HG02973 (cell line): Measurements from ENCODE around the gene PNPLA2.

Experiments
- ATAC-seq: cut with Tn5 transposase; IDR thresholded peaks from one replicate; pipeline ENCODE4 v1.9.1; 2021; ENCODE audit warnings: moderate library complexity; ENCODE audit not compliant: unreplicated experiment

Gene PNPLA2

DNA sequence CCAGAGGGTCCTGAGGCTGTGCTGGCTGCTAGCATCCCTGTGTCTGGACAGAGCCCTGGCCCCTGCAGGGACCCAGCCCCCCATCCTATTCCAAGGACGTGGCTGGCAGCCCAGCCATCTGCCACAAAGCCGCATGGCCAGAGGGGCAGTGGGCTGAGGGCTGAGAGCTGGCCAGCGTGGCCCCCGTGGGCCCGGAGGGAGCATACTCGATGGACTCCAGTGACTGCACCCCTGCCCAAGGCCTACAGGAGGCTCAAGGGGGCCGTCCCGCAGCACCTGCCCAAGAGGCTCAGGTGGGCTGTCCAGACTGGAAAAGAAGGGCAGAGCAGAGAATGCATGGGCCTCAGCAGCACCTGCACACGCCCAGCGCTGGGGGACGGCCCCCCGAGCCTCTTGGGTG lies 37.1 kb downstream of the PNPLA2 start:
- ATAC-seq: no peak

GRCh38 chr11:856397-856796 lies 37.7 kb downstream of the PNPLA2 start:
- no peak for ATAC-seq

DNA sequence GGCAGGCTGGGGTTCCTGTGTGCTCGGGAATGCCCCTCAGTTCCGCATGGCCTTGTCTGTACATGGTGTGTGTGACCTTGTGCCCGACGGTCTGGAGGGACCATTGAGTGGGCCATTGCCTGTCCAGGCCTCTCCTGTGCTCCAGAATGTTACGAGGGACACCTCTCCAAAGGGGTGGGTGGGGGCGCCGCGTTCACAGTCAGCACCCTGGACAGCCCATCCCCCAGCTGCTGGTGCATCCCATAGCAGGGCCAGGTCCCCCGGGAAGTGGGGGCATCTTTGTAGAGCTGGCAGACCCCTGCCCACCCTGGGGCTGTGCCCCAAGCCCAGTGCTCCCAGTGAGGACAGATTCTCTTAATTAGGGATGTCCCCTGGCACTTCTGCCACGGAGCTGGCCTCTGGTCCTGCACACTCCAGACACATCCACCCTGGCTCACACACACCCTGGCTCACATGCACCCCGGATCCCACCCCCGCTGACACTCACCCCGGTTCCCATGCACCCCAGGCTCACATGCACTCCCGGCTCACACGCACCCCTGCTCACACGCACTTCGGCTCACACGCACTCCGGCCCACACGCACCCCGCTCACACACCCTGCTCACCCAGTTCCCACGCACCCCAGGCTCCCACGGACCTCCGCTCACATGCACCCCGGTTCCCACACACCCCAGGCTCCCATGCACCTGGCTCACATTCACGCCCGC lies 39.5 kb downstream of the PNPLA2 start:
- no peak for ATAC-seq

DNA sequence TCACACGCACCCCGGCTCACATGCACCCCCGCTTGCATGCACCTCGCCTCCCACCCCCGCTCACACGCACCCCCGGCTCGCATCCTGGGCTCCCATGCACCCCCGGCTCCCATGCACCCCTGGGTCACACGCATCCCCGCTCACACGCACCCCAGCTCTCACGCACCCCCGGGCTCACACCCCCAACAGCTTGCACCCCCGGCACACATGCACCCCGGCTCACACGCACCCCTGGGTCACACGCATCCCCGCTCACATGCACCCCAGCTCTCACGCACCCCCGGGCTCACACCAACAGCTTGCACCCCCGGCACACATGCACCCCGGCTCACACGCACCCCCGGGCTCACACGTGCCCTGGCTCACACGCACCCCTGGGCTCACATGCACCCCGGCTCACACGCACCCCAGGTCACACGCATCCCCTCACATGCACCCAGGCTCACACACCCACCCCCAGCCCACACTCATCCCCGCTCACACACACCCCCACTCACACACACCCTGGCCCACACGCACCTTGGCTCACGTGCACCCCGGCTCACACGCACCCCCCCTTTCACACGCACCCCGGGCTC lies 40.1 kb downstream of the PNPLA2 start:
- ATAC-seq: no peak

GRCh38 chr11:859394-860131 lies 40.8 kb downstream of the PNPLA2 start:
- no peak for ATAC-seq

DNA sequence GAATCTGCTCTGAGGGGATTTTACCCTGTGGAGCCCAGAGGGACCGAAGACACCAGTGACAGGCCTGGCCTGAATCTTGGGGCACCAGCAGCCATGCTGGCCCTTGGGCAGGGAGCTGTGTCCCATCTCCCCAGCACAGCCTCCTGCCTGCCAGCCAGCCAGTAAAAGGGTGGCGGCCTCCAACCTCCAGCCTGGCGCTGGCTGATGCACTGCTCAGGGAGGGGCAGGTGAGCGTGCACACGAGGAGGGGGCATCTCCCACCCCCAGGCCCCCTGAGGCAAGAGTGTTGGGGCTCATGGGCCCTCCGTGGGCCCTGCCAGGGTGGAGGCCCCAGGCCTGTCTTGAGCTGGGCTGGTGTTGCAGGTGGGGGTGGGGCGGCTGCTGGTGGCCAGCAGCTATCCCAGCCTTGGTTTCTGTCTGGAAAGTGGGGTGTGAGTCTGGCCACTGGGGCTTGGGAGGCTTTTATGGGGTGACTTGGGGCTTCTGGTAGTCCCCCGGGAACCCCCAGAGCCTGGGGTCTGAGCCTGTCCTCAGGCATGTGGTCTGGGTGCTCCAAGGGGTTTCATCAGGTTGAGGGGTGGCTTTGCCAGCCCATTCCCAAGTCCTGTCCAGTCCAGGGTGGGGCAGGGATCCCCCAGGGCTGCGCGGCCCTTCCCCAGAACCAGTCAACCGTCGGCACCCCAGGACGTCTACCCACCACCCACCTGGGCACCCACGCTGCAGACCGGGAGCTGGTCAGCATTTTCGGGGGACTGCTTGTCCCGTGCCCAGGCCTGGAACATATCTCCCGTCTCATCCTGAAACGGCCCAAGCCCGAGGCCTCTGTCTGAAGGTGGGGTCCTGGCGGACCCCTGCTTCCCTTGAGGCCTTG lies 41.8 kb downstream of the PNPLA2 start:
- ATAC-seq: no peak

GRCh38 chr11:861105-861479 lies 42.4 kb downstream of the PNPLA2 start:
- ATAC-seq: no peak

- no peak for ATAC-seq
These were observed 43.5 kb downstream of the PNPLA2 start for GRCh38 chr11:862081-862661.

GRCh38 chr11:862696-863022 lies 43.9 kb downstream of the PNPLA2 start:
- ATAC-seq: no peak

DNA sequence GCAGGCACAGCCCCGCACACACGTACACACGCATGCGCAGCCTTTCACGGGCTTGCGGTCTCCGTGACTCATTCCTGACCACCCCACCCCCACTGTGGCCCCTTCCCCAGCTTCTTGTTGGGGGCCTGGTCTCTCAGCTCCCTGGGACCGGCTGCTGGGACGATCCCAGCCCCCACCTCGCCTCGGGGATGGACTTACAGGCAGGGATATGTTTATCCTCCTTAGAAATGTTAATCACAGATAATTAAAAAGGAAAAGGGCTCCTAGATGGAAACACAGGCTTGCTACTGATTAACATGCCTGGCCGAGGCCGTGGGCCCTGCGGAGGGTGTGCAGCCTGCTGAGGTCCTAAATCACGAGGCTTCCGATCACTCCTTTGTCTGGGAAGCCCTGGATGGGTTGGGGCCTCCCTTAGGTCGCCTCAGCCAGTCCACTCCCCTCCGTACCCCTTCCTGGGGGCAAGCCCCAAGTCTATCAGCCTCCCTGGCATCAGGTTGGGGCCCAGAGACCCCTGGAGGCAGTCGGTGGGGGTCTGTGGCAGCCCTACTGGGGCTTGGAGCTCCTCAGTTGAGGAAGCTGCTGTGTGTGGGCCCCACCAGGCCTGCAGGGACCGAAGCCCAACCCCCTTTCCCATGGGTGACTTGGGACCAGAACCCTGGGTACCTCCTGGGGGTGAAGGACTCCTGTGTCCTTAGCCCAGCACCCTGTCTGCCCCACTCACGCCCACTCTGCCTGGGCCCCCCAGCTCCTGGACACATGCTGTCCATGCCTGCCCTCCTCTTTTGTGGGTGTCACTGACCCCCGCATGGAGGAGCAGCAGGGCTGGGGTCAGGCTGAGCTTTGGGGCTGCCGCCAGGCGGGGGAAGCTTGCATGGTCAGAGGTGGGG lies 44.6 kb downstream of the PNPLA2 start:
- ATAC-seq: no peak

DNA sequence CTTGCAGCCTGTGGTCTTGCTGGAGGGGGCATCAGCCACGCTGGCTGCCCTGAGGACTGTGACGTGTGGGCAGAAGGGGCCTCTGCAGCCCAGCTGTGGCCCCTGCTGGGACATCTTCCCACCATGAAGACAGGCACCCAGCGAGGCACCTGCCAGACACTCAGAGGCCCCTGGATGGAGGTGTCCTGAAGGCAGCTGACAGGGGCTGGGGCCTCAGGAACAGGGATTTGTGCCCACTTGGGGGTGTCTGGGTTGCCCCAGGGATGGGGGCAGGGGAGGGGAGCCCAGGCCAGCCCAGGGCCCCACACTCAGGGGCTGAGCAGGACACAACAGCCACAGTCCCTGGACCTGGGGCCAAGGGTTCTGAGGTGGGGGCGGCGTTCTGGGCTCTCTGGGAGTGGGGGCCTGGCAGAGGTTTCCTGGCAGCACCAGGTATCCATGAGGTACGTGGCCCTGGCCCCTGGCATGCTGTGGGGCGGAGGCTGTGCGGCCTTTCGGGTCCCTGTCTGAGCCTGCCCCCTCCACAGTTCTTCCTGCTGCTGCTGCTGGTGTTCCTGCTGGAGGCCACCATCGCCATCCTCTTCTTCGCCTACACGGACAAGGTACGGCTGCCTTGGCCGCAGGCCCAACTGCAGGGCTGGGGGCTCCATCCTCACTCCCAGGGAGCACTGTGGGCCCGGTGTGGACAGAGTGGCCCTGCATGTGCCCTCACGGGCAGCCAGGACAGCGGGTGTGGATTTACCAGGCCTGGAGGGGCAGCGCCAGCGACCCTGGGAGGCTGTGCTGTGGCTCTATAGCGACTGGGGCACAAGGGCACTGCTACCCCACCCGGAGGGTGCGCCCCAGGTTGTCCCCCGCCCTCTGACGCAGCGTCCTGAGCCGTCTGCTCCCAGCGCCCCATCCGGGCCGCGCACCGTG lies 45.5 kb downstream of the PNPLA2 start:
- no peak for ATAC-seq

GRCh38 chr11:864898-865297 lies 46.2 kb downstream of the PNPLA2 start:
- ATAC-seq: no peak

DNA sequence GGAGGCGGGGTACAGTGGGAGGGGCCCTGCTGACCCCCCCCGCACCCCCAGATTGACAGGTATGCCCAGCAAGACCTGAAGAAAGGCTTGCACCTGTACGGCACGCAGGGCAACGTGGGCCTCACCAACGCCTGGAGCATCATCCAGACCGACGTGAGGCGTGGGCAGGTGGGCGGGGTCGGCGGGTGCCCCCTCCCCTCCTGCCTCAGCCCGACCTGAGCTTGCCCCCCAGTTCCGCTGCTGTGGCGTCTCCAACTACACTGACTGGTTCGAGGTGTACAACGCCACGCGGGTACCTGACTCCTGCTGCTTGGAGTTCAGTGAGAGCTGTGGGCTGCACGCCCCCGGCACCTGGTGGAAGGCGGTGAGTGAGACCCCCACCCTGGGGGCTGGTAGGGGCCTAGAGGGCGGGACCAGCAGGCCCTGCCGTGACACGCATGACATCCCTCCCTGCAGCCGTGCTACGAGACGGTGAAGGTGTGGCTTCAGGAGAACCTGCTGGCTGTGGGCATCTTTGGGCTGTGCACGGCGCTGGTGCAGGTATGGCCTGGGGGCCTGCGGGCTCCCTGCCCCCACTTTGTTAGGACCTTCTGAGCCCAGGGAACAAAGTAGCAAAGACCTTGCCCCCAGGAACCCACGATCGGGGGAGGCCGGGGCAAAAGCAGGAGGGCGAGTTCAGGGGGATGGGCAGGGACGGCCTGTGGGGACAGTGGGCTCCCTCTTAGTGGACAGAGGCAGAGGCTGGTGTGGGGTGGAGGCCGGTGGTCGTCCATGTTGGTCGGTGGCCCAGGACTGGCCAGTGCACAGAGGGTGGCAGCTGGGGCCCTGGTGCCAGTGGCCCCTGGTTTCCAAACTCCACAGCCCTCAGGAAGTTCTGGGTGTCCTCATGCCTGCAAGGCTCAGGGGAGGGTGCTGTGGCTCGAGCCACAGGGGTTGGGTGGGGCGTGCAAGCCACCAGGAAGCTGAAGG lies 47.0 kb downstream of the PNPLA2 start:
- ATAC-seq: no peak

DNA sequence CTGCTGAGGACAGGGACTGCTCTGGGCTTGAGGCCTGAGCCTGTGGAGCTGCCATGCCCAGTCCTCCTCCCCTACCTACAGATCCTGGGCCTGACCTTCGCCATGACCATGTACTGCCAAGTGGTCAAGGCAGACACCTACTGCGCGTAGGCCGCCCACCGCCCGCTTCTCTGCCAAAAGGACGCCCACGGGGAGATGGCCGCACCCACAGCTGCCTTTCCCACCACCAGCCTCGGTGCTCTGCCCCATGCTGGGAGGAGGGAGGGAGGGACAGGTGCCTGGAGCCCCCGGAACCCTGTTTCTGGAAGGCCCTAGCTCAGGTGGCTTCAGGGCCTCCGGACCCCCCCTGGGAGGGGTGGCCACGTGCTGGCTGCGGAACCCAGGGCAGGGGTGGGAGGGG lies 47.8 kb downstream of the PNPLA2 start:
- no peak for ATAC-seq

GRCh38 chr11:867856-868358 lies 49.2 kb downstream of the PNPLA2 start:
- ATAC-seq: no peak

DNA sequence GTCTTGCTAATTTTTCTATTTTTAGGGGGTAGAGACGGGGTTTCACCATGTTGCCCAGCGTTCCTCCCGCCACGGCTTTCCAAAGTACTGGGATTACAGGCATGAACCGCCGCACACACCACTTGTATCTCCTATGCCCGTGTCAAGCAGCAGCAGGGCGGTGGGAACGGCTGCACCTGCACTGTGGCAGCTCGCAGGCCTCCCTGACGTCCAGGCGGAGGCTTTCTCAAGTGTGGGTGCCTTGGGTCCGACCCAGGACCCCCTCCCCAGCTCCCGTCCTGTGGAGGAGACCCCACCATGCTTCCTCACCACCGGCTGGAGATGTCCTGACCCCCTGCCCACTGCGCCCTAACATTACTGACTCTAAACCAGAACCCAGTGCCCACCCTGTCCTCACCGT lies 49.7 kb downstream of the PNPLA2 start:
- no peak for ATAC-seq

- ATAC-seq: no peak
These were observed 50.1 kb downstream of the PNPLA2 start for GRCh38 chr11:868802-869201.
